ENCODE measurements around the gene BRIP1.

GRCh38 chr17:61684818-61685217 is 178.5 kb downstream of the BRIP1 start:
- TF ChIP-seq POLR2A (IDR thresholded peaks at IDR 0.05) (no peak), CTCF (IDR thresholded peaks at IDR 0.05) (no peak)

Measured in testis (tissue), 2 donors.